ENCODE results near the gene TOR4A. TPM values are rescaled to one million over a fixed set of nuclear protein-coding genes. Genes with fewer than 3 reads are reported as not detected.
"Not testable (repeated sequence)": the region's sequence is repeated elsewhere in the genome, so short reads cannot be mapped to it uniquely, and the experiment has no call there.

TOR4A gene
- total RNA-seq, 1 donor from 2014 or later = 16.3 TPM

GRCh38 chr9:137325799-137326198, 48.3 kb downstream of the TOR4A start:
- intact Hi-C loops (cut with micrococcal nuclease) = no loop called here

GRCh38 chr9:137326445-137327065, 49.0 kb downstream of the TOR4A start:
- no peak overlapping the region for H3K4me3 ChIP-seq
- no peak overlapping the region for H3K27ac ChIP-seq (replicated peaks)
- H3K4me1 ChIP-seq = peaks cover 5% of the 10 kb centered on the region
- H3K36me3 ChIP-seq = no peaks in the 10 kb centered on the region
- TF ChIP-seq CTCF (IDR thresholded peaks at IDR 0.05; ENCODE audit: borderline replicate concordance) = no peak
- no peaks in the 10 kb centered on the region for H3K27me3 ChIP-seq (ENCODE audit: low read depth)
- H3K9me3 ChIP-seq (replicated peaks) = no peaks in the 10 kb centered on the region
- no peak for DNase-seq
- intact Hi-C loops (cut with micrococcal nuclease) = no loop called here

More at GRCh38 chr9:137325799-137326198, 48.3 kb downstream of the TOR4A start:
- Histone ChIP-seq H3K36me3 (no peaks in the 10 kb centered on the region), H3K4me1 (peaks cover 13% of the 10 kb centered on the region), H3K4me3 (no peak overlapping the region), H3K9me3 (replicated peaks) (no peaks in the 10 kb centered on the region), H3K27me3 (ENCODE audit: low read depth) (no peaks in the 10 kb centered on the region), H3K27ac (replicated peaks) (no peak overlapping the region)
- no peak for DNase-seq
- no peak for TF ChIP-seq CTCF (IDR thresholded peaks at IDR 0.05; ENCODE audit: borderline replicate concordance)

- H3K27me3 ChIP-seq (ENCODE audit: low read depth); H3K4me3 ChIP-seq; DNase-seq; H3K36me3 ChIP-seq; H3K4me1 ChIP-seq; H3K27ac ChIP-seq (replicated peaks); H3K9me3 ChIP-seq (replicated peaks); intact Hi-C loops (cut with micrococcal nuclease): not testable (repeated sequence)
Measured at GRCh38 chr9:137327641-137328550, 50.4 kb downstream of the TOR4A start.

GRCh38 chr9:137329590-137329989, 52.1 kb downstream of the TOR4A start:
- H3K36me3 ChIP-seq; H3K4me1 ChIP-seq; intact Hi-C loops (cut with micrococcal nuclease); H3K9me3 ChIP-seq (replicated peaks); H3K4me3 ChIP-seq; H3K27ac ChIP-seq (replicated peaks); DNase-seq; H3K27me3 ChIP-seq (ENCODE audit: low read depth): not testable (repeated sequence)

- intact Hi-C loops (cut with micrococcal nuclease) = no loop called here
- no peak overlapping the region for H3K27ac ChIP-seq (replicated peaks)
- no peaks in the 10 kb centered on the region for H3K27me3 ChIP-seq (ENCODE audit: low read depth)
- no peaks in the 10 kb centered on the region for H3K36me3 ChIP-seq
- no peaks in the 10 kb centered on the region for H3K4me1 ChIP-seq
- no peak for TF ChIP-seq CTCF (IDR thresholded peaks at IDR 0.05; ENCODE audit: borderline replicate concordance)
- no peak overlapping the region for H3K4me3 ChIP-seq
- no peaks in the 10 kb centered on the region for H3K9me3 ChIP-seq (replicated peaks)
- DNase-seq = no peak
Measured at GRCh38 chr9:137330689-137331088, 53.2 kb downstream of the TOR4A start.

- no peaks in the 10 kb centered on the region for H3K27me3 ChIP-seq (ENCODE audit: low read depth)
- peaks cover 9% of the 10 kb centered on the region for H3K9me3 ChIP-seq (replicated peaks)
- no peak overlapping the region for H3K4me3 ChIP-seq
- H3K4me1 ChIP-seq = no peaks in the 10 kb centered on the region
- no peak overlapping the region for H3K27ac ChIP-seq (replicated peaks)
- TF ChIP-seq CTCF (IDR thresholded peaks at IDR 0.05; ENCODE audit: borderline replicate concordance) = no peak
- no peaks in the 10 kb centered on the region for H3K36me3 ChIP-seq
- DNase-seq = no peak
- intact Hi-C loops (cut with micrococcal nuclease) = no loop called here
Measured at GRCh38 chr9:137331929-137332328, 54.4 kb downstream of the TOR4A start.

Other genes with a start within 250 kb of the TOR4A start
- gene ABCA2, start 249.5 kb upstream of the TOR4A start, total RNA-seq = 29.9 TPM
- gene FUT7, start 245.6 kb upstream of the TOR4A start, total RNA-seq = not detected
- gene NPDC1, start 231.5 kb upstream of the TOR4A start, total RNA-seq = 63.9 TPM
- gene ENTPD2, start 223.7 kb upstream of the TOR4A start, total RNA-seq = 1.5 TPM
- gene SAPCD2, start 207.2 kb upstream of the TOR4A start, total RNA-seq = 0.25 TPM
- 11.5 TPM for gene UAP1L1, start 200.2 kb upstream of the TOR4A start, total RNA-seq
- gene MAN1B1, start 190.7 kb upstream of the TOR4A start, total RNA-seq = 20.6 TPM
- 130 TPM for gene DPP7, start 163.0 kb upstream of the TOR4A start, total RNA-seq
- not detected for gene GRIN1, start 138.6 kb upstream of the TOR4A start, total RNA-seq
- gene LRRC26, start 107.7 kb upstream of the TOR4A start, total RNA-seq = not detected
- gene TMEM210, start 105.7 kb upstream of the TOR4A start, total RNA-seq = not detected
- gene ANAPC2, start 89.2 kb upstream of the TOR4A start, total RNA-seq = 34.7 TPM
- 72.3 TPM for gene SSNA1, start 89.0 kb upstream of the TOR4A start, total RNA-seq
- 18.0 TPM for gene TPRN, start 77.0 kb upstream of the TOR4A start, total RNA-seq
- gene TMEM203, start 72.1 kb upstream of the TOR4A start, total RNA-seq = 47.6 TPM
- gene NDOR1, start 72.0 kb upstream of the TOR4A start, total RNA-seq = 6.5 TPM
- 31.5 TPM for gene RNF208, start 55.5 kb upstream of the TOR4A start, total RNA-seq
- gene CYSRT1, start 52.6 kb upstream of the TOR4A start, total RNA-seq = 0.27 TPM
- not detected for gene RNF224, start 50.2 kb upstream of the TOR4A start, total RNA-seq
- gene SLC34A3, start 46.8 kb upstream of the TOR4A start, total RNA-seq = not detected
- 463 TPM for gene TUBB4B, start 36.4 kb upstream of the TOR4A start, total RNA-seq
- 0.58 TPM for gene STPG3, start 26.4 kb upstream of the TOR4A start, total RNA-seq
- 35.2 TPM for gene NELFB, start 22.4 kb upstream of the TOR4A start, total RNA-seq
- 5.1 TPM for gene NRARP, start 24.5 kb downstream of the TOR4A start, total RNA-seq
- gene EXD3, start 145.4 kb downstream of the TOR4A start, total RNA-seq = 9.2 TPM
- 2.0 TPM for gene NOXA1, start 145.7 kb downstream of the TOR4A start, total RNA-seq
- not detected for gene ENTPD8, start 163.6 kb downstream of the TOR4A start, total RNA-seq
- gene NSMF, start 181.6 kb downstream of the TOR4A start, total RNA-seq = 9.8 TPM